ENCODE results near the gene SMOC1. TPM values are rescaled to one million over a fixed set of nuclear protein-coding genes. Genes with fewer than 3 reads are reported as not detected.

SMOC1 gene
- total RNA-seq, 4 donors from 2014 or later = 0.60 to 5.8 (median 1.2) TPM

GRCh38 chr14:70049605-70050004 lies 170.4 kb downstream of the SMOC1 start:
- no peak for TF ChIP-seq CTCF (IDR thresholded peaks at IDR 0.05)
- ATAC-seq (ENCODE audit: low FRiP score) (no peak), DNase-seq (ENCODE audit: low spot score) (no peak)

DNA sequence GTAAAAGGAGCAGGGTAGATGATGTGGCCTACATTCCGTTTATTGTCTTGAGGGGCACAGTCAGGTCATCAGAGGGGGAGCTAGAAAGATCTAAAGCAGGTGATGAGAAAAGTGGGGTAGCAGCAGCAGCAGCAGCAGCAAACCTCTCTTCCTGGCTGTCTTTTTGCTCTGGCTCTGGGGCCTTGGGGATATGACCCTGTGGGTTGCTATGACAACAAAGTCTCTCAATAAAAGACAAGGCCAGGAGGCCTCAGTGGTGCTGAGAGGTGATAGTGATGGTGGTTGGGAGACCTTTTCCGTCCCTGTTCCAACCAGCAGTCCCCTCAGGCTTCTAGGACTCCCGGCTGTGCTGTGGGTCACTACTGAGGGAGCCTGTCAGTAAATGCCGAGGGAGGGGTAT lies 170.9 kb downstream of the SMOC1 start:
- ATAC-seq (ENCODE audit: low FRiP score) (no peak), DNase-seq (ENCODE audit: low spot score) (no peak)
- TF ChIP-seq CTCF (IDR thresholded peaks at IDR 0.05) = no peak

GRCh38 chr14:70052990-70053389 lies 173.8 kb downstream of the SMOC1 start:
- DNase-seq (ENCODE audit: low spot score) (no peak), ATAC-seq (ENCODE audit: low FRiP score) (no peak)
- TF ChIP-seq CTCF (IDR thresholded peaks at IDR 0.05) = no peak

DNA sequence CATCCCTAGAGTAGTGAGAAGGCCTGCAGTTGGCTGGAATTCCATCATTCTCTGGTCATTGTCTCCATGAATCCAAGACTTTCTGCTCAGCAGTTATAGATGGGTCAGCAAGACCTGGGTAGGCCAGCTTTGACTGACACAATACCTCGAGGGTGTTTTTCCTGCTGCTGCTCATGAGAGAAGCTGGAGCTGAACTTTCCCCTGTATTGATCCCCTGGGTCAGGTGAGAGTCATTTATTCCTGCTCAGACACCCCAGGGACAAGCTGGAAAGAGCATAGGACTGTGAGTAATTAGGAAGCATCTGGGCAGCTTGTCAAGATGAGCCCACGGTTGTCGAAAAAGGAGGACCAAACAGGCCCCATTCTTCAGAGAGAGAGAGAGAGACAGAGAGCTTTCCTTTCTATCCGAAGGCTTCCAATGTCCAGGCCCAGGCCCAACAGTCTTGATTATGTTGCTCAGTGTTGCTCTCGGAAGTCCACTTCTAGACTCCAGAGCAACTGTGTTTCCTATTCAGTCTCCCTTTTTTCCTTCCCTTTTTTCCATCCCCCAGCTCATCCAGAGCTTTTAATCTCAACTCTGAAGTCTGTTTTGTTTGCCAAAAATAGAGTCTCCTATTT lies 178.4 kb downstream of the SMOC1 start:
- TF ChIP-seq CTCF (IDR thresholded peaks at IDR 0.05) = no peak
- no peak for DNase-seq (ENCODE audit: low spot score)
- no peak for ATAC-seq (ENCODE audit: low FRiP score)

- DNase-seq (ENCODE audit: low spot score) = no peak
- no peak for ATAC-seq (ENCODE audit: low FRiP score)
- TF ChIP-seq CTCF (IDR thresholded peaks at IDR 0.05) = no peak
Observed at GRCh38 chr14:70059545-70059944, 180.3 kb downstream of the SMOC1 start.

- TF ChIP-seq CTCF (IDR thresholded peaks at IDR 0.05) = no peak
- DNase-seq (ENCODE audit: low spot score) = no peak
- ATAC-seq (ENCODE audit: low FRiP score) = no peak
Observed at GRCh38 chr14:70061108-70061507, 181.9 kb downstream of the SMOC1 start.

DNA sequence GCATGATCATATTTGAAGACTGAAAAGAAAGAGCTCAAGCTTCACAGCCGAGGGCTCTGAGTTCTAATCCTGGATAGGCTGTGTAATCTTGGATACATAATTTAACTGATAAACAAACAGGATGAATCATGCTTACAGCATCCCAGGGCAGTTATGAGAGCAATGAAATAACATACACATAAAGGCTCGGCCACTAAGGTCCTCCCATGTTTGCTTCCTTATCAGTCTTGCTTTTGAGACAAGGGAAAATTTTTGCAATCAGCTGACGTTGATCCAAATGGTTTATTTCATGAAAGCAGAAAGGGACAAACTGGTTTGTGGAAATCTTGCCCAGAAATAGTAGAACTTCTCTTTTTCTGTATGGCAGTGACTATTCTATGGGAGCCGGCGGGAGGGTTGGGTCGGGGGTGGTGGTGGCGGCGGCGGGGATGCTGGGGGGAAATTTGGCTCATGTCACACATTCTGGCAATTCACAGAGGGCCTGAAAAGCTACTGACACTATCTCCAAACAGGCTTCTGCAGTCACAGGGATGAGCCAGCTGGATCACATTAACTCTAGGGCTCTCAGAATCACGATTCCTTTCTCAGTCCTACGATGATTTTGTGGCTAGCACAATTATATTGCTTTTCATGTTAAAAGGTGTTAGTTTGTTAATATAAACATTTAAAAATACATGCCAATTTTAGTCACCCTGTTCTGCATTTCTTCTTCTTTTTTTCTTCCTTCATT lies 185.1 kb downstream of the SMOC1 start:
- no peak for TF ChIP-seq CTCF (IDR thresholded peaks at IDR 0.05)
- ATAC-seq (ENCODE audit: low FRiP score) (no peak), DNase-seq (ENCODE audit: low spot score) (no peak)
